ENCODE data around the gene GRHL1.

- TF ChIP-seq CTCF (IDR thresholded peaks at IDR 0.05) (no peak), ZFX (IDR thresholded peaks at IDR 0.05; ENCODE audit: borderline replicate concordance) (no peak)
Measured at GRCh38 chr2:9971105-9971818, 19.8 kb downstream of the GRHL1 start.
